ENCODE measurements around the gene KDM8. TPM values are rescaled to one million over a fixed set of nuclear protein-coding genes. Genes with fewer than 3 reads are reported as not detected.
A peak's percentile ranks its signal among the peaks of the same experiment; 100 is the strongest.

KDM8 gene
- total RNA-seq, 2 donors from 2014 or later: 7.7 to 9.1 TPM

- no peaks in the 10 kb centered on the region for H3K27me3 Mint-ChIP-seq
- no peak overlapping the region for H3K27ac Mint-ChIP-seq
- H3K4me1 Mint-ChIP-seq: peaks cover 5% of the 10 kb centered on the region
- H3K9me3 Mint-ChIP-seq: no peaks in the 10 kb centered on the region
- H3K36me3 Mint-ChIP-seq (ENCODE audit: low read depth): peaks cover 18% of the 10 kb centered on the region
- ATAC-seq (replicated peaks): no peak
- H3K4me3 Mint-ChIP-seq: no peak overlapping the region
Observed at GRCh38 chr16:27217256-27217655, 13.9 kb downstream of the KDM8 start.

- H3K27ac Mint-ChIP-seq: no peak overlapping the region
- H3K36me3 Mint-ChIP-seq (ENCODE audit: low read depth): peaks cover 19% of the 10 kb centered on the region
- H3K4me3 Mint-ChIP-seq: no peak overlapping the region
- H3K9me3 Mint-ChIP-seq: no peaks in the 10 kb centered on the region
- peaks cover under 1% of the 10 kb centered on the region for H3K4me1 Mint-ChIP-seq
- ATAC-seq (replicated peaks): no peak
- no peaks in the 10 kb centered on the region for H3K27me3 Mint-ChIP-seq
Observed at GRCh38 chr16:27218756-27219155, 15.4 kb downstream of the KDM8 start.

GRCh38 chr16:27219161-27219560, 15.8 kb downstream of the KDM8 start:
- H3K27me3 Mint-ChIP-seq: no peaks in the 10 kb centered on the region
- H3K4me1 Mint-ChIP-seq: peaks cover 5% of the 10 kb centered on the region
- ATAC-seq (replicated peaks): no peak
- no peaks in the 10 kb centered on the region for H3K9me3 Mint-ChIP-seq
- H3K27ac Mint-ChIP-seq: no peak overlapping the region
- H3K36me3 Mint-ChIP-seq (ENCODE audit: low read depth): peaks cover 23% of the 10 kb centered on the region
- H3K4me3 Mint-ChIP-seq: no peak overlapping the region

- peaks cover 5% of the 10 kb centered on the region for H3K4me1 Mint-ChIP-seq
- H3K27me3 Mint-ChIP-seq: no peaks in the 10 kb centered on the region
- H3K9me3 Mint-ChIP-seq: no peaks in the 10 kb centered on the region
- H3K36me3 Mint-ChIP-seq (ENCODE audit: low read depth): peaks cover 24% of the 10 kb centered on the region
- no peak for ATAC-seq (replicated peaks)
- peak overlapping the region; percentile 25 for H3K27ac Mint-ChIP-seq
- no peak overlapping the region for H3K4me3 Mint-ChIP-seq
Observed at GRCh38 chr16:27220120-27220519, 16.8 kb downstream of the KDM8 start.

GRCh38 chr16:27220527-27220926, 17.2 kb downstream of the KDM8 start:
- Mint-ChIP-seq H3K36me3 (ENCODE audit: low read depth) (peaks cover 24% of the 10 kb centered on the region), H3K27ac (peak overlapping the region; percentile 25), H3K27me3 (no peaks in the 10 kb centered on the region), H3K9me3 (no peaks in the 10 kb centered on the region), H3K4me1 (peaks cover 5% of the 10 kb centered on the region), H3K4me3 (no peak overlapping the region)
- ATAC-seq (replicated peaks): no peak

GRCh38 chr16:27220991-27221390, 17.7 kb downstream of the KDM8 start:
- no peak for ATAC-seq (replicated peaks)
- H3K36me3 Mint-ChIP-seq (ENCODE audit: low read depth): peaks cover 25% of the 10 kb centered on the region
- no peak overlapping the region for H3K4me3 Mint-ChIP-seq
- H3K27ac Mint-ChIP-seq: no peak overlapping the region
- H3K4me1 Mint-ChIP-seq: peaks cover 10% of the 10 kb centered on the region
- H3K9me3 Mint-ChIP-seq: no peaks in the 10 kb centered on the region
- H3K27me3 Mint-ChIP-seq: no peaks in the 10 kb centered on the region

- Mint-ChIP-seq H3K36me3 (ENCODE audit: low read depth) (peaks cover 33% of the 10 kb centered on the region), H3K27me3 (no peaks in the 10 kb centered on the region), H3K27ac (no peak overlapping the region), H3K4me3 (no peak overlapping the region), H3K4me1 (peaks cover 14% of the 10 kb centered on the region), H3K9me3 (no peaks in the 10 kb centered on the region)
- no peak for ATAC-seq (replicated peaks)
Observed at GRCh38 chr16:27221576-27222248, 18.4 kb downstream of the KDM8 start.

- Mint-ChIP-seq H3K27me3 (no peaks in the 10 kb centered on the region), H3K4me3 (no peak overlapping the region), H3K9me3 (no peaks in the 10 kb centered on the region), H3K36me3 (ENCODE audit: low read depth) (peaks cover 41% of the 10 kb centered on the region), H3K4me1 (peaks cover 14% of the 10 kb centered on the region), H3K27ac (peak overlapping the region; percentile 28)
- no peak for ATAC-seq (replicated peaks)
Observed at GRCh38 chr16:27222249-27223225, 19.2 kb downstream of the KDM8 start.

- Mint-ChIP-seq H3K27ac (peak overlapping the region; percentile 28), H3K4me3 (no peak overlapping the region), H3K4me1 (peaks cover 14% of the 10 kb centered on the region), H3K27me3 (no peaks in the 10 kb centered on the region), H3K9me3 (no peaks in the 10 kb centered on the region), H3K36me3 (ENCODE audit: low read depth) (peaks cover 48% of the 10 kb centered on the region)
- peak; percentile 15 for ATAC-seq (replicated peaks)
Observed at GRCh38 chr16:27223226-27223610, 19.9 kb downstream of the KDM8 start.

GRCh38 chr16:27223701-27224100, 20.4 kb downstream of the KDM8 start:
- Mint-ChIP-seq H3K4me3 (no peak overlapping the region), H3K27ac (peak overlapping the region; percentile 28), H3K36me3 (ENCODE audit: low read depth) (peaks cover 49% of the 10 kb centered on the region), H3K27me3 (no peaks in the 10 kb centered on the region), H3K9me3 (no peaks in the 10 kb centered on the region), H3K4me1 (peaks cover 14% of the 10 kb centered on the region)
- ATAC-seq (replicated peaks): no peak

GRCh38 chr16:27224271-27224737, 21.0 kb downstream of the KDM8 start:
- Mint-ChIP-seq H3K27me3 (no peaks in the 10 kb centered on the region), H3K4me3 (no peak overlapping the region), H3K36me3 (ENCODE audit: low read depth) (peaks cover 43% of the 10 kb centered on the region), H3K4me1 (peaks cover 14% of the 10 kb centered on the region), H3K9me3 (no peaks in the 10 kb centered on the region), H3K27ac (peak overlapping the region; percentile 22)
- ATAC-seq (replicated peaks): no peak

- peak overlapping the region; percentile 22 for H3K27ac Mint-ChIP-seq
- H3K4me3 Mint-ChIP-seq: no peak overlapping the region
- no peaks in the 10 kb centered on the region for H3K27me3 Mint-ChIP-seq
- H3K9me3 Mint-ChIP-seq: no peaks in the 10 kb centered on the region
- peaks cover 43% of the 10 kb centered on the region for H3K36me3 Mint-ChIP-seq (ENCODE audit: low read depth)
- no peak for ATAC-seq (replicated peaks)
- H3K4me1 Mint-ChIP-seq: peaks cover 14% of the 10 kb centered on the region
Observed at GRCh38 chr16:27224741-27225300, 21.5 kb downstream of the KDM8 start.

GRCh38 chr16:27225536-27226360, 22.4 kb downstream of the KDM8 start:
- no peaks in the 10 kb centered on the region for H3K9me3 Mint-ChIP-seq
- H3K27me3 Mint-ChIP-seq: no peaks in the 10 kb centered on the region
- H3K4me1 Mint-ChIP-seq: peaks cover 17% of the 10 kb centered on the region
- no peak overlapping the region for H3K4me3 Mint-ChIP-seq
- ATAC-seq (replicated peaks): no peak
- peaks cover 48% of the 10 kb centered on the region for H3K36me3 Mint-ChIP-seq (ENCODE audit: low read depth)
- H3K27ac Mint-ChIP-seq: peak overlapping the region; percentile 7

- peaks cover 21% of the 10 kb centered on the region for H3K4me1 Mint-ChIP-seq
- no peak overlapping the region for H3K4me3 Mint-ChIP-seq
- H3K36me3 Mint-ChIP-seq (ENCODE audit: low read depth): peaks cover 55% of the 10 kb centered on the region
- no peaks in the 10 kb centered on the region for H3K27me3 Mint-ChIP-seq
- peak overlapping the region; percentile 7 for H3K27ac Mint-ChIP-seq
- H3K9me3 Mint-ChIP-seq: no peaks in the 10 kb centered on the region
- no peak for ATAC-seq (replicated peaks)
Observed at GRCh38 chr16:27226476-27226875, 23.1 kb downstream of the KDM8 start.

All from activated T-helper 17 cell treated with anti-CD3 and anti-CD28 coated beads, Interleukin-2, amount 50 U/mL, for 72 hours (primary cell).